GM19238 (cell line): ENCODE measurements around the gene PCID2.
"Not testable (repeated sequence)": the region's sequence is repeated elsewhere in the genome, so short reads cannot be mapped to it uniquely, and the experiment has no call there.

Source experiments
- DNase-seq: peaks from one replicate; pipeline ENCODE4 v3.0.0; 2011; ENCODE audit warnings: low spot score; ENCODE audit not compliant: insufficient read length

The PCID2 gene

DNA sequence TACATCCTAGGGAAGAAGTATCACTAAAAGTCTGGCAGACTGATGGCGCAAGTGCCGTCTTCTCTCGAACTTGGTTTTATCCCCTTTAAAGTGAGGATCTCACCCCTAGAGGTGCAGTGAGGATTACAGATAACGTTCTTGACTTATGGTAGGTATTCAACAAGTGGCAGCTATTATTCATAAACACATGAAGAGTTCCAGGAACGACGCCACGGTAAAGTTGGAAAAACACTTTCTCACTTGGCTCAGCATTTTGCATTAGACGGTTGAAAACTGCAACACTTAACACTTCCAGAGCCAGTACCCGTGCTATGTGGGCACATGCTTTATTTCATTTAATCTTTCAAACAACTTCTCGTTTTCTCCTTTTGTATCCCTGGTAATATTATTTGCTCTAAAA, 41.3 kb downstream of the PCID2 start:
- DNase-seq: no peak

- no peak for DNase-seq
Observed at GRCh38 chr13:113166681-113167080, 41.8 kb downstream of the PCID2 start.

DNA sequence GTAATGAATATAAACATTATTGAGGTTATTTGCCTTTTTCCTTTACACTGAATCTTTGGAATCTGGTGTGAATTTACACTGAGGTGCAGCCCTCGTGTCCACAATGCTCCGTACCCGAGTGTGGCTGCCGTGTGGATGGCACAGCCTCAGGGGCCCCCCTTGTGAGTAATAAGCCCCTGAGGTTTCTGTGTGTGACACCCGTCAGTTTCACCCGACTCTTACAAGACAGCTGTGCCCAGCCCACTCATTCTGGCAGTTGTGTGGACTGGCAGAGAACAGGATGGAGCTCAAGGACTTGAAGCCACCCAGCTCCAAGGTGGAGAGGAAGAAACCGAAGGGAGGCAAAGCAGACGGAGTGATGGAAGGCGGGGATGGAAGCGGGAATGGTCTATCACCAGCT, 42.2 kb downstream of the PCID2 start:
- no peak for DNase-seq

- no peak for DNase-seq
Observed at GRCh38 chr13:113164492-113164891, 44.0 kb downstream of the PCID2 start.

DNA sequence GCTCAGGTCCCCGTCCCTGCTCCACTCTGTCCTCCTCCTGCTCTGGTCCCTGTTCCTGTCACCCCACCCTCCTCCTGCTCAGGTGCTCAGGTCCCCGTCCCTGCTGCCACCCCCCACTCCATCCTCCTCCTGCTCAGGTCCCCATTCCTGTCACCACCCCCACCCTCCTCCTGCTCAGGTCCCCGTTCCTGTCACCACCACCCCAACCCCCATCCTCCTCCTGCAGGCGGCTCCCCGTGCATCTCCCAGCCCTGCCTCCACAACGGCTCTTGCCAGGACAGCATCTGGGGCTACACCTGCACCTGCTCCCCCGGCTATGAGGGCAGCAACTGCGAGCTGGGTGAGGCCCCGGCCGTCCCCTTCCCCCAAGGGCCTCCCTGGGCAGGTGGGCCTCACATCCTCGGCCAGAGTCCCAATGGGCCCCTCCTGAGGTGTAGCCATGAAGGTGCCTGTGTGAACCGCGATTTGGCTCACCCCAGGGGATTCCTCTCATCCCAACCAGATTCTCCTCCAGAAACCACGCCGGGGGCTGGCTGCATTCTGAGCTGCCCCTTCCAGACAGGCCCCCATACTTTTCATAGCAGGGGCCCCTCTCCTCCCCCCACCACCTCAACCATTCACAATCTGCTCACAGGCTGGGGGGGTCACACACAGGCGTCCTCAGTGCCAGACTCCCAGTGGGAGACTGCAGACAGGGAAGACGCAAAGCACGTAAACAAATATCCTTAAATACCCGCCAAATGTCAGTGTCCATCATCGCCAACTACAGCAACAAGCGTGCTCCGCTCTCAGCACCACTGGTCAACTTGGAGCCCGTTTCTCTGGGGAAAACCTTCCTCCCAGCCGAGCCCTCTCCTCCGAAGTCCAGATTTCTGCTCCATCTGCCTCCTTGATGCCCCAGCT, 45.4 kb downstream of the PCID2 start:
- no peak for DNase-seq

DNA sequence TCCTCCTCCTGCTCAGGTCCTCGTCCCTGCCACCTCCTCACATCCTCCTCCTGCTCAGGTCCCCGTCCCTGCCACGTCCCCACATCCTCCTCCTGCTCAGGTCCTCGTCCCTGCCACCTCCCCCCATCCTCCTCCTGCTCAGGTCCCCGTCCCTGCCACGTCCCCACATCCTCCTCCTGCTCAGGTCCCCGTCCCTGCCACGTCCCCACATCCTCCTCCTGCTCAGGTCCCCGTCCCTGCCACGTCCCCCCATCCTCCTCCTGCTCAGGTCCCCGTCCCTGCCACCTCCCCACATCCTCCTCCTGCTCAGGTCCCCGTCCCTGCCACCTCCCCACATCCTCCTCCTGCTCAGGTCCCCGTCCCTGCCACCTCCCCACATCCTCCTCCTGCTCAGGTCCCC, 46.5 kb downstream of the PCID2 start:
- not testable (repeated sequence) for DNase-seq

GRCh38 chr13:113161433-113161832, 47.0 kb downstream of the PCID2 start:
- DNase-seq: no peak

DNA sequence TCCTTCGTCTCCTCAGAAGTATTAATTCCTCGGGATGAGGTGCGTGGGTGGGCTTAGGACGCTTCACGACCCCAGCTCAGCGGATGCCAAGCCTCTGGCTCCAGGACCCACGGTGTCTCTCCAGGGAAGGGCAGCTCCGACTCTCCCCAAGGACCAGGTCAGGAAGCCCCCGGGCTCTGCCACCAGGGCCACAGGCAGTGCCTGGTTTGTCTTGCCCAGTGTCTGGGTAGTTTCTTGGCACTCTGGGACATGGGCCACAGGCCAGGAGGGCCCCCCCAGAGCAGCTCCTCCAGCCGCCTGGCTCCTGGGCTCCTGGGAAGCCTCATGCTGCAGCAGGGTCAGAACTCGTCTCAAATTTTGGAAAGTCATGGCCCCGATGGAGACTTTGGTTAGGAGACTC, 47.5 kb downstream of the PCID2 start:
- no peak for DNase-seq

- DNase-seq: no peak
Observed at GRCh38 chr13:113159701-113160100, 48.8 kb downstream of the PCID2 start.

DNA sequence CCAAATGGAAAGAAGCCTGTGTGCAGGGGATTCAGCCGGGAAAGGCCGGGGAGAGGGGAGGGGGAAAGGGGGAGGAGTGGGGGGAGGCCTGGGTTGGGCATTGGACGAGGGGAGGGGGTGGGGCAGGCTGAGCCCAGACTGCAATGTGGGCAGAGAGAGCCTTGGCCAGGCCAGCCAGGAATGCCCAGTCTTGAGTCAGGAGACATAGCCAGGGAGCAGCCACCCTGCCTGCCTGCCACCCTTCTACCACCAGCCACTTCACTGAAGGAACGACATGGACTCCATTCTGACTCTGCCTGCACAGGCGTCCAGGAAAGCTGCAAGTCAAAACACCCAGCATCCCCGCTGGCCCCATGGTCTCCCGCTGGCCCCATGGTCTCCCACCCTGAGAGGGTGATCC, 49.5 kb downstream of the PCID2 start:
- DNase-seq: no peak

DNA sequence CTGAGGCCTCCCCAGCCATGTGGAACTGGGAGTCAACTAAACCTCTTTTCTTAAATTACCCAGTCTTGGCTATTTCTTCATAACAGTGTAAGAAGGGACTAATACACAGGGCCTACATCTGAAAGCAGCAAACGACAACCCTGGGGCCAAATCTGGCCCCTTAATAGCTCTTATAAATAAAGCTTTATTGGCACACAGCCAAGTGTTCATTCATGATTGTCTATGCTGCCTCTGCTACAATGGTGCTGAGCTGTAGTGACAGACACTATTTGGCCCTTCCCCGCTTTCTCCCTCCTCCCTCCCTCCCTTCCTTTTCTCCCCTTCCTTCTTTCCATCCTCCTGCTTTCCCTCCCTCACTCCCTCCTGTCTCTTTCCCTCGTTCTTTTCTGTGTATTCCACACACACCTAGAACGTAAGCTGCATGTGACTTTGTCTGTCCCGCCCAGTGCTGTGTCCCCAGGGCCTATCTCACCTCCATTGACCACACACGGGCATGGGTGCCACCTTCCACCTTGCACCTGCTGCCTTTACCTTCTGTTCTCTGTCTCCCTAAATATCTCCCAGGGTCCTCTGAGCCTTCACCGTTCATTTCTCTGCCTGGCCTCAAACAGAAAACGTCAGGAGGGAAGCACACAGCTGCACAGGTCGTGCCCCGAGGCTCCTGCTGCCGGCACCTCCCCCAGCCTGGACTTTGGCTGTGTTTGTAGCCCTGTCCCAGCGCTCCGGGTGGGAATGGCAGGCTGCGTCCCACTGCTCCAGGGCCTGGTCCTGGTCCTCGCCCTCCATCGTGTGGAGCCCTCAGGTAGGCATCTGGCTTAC, 50.3 kb downstream of the PCID2 start, which contains the start of gene PROZ:
PROZ (plus strand) TSS at position 720 of the 819 bp plus-strand sequence; CDS start at position 733, 13 bp downstream.
- no peak for DNase-seq

- DNase-seq: no peak
Observed at GRCh38 chr13:113157206-113157928, 51.1 kb downstream of the PCID2 start.

DNA sequence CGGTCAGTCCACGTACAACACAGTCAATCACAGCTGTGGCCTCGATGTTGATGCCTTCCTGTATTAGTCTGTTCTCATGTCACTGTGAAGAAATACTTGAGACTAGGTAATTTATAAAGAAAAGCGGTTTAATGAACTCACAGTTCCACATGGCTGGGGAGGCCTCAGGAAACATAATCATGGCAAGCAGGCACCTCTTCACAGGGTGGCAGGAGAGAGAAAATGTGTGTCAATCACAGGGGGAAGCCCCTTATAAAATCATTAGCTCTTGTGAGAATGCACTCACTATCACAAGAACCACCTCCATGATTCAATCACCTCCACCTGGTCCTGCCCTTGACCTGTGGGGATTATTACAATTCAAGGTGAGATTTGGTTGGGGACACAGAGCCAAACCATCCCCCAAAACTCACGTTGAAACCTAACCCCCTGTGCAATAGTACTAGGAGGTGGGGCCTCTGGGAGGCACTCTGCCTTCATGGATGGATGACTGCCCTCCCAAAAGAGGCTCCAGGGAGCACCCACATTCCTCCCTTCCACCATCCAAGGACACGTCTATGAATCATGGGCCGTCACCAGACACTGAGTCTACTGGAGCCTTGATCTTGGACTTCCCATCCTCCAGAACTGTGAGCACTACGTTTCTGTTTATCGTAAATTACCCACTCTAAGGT, 52.4 kb downstream of the PCID2 start:
- DNase-seq: no peak

DNA sequence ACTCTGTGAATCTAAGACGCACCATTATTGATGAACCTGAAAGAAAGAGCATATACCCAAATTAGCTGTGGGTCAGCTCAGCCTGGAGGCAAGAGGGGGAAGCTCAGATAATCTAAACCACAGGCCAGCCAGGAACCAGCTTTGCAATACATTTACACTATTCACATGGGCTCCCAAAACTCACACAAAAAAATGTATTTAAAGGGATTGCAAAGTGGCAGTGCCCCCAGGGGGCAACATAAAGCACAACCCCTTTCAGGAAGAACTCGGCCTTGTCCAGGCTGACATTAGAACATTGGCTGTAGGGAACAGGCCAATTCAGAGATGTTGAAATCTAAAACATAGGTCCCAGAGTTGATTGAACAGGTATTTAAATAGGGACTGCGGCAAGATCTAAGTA, 53.3 kb downstream of the PCID2 start:
- DNase-seq: no peak

DNA sequence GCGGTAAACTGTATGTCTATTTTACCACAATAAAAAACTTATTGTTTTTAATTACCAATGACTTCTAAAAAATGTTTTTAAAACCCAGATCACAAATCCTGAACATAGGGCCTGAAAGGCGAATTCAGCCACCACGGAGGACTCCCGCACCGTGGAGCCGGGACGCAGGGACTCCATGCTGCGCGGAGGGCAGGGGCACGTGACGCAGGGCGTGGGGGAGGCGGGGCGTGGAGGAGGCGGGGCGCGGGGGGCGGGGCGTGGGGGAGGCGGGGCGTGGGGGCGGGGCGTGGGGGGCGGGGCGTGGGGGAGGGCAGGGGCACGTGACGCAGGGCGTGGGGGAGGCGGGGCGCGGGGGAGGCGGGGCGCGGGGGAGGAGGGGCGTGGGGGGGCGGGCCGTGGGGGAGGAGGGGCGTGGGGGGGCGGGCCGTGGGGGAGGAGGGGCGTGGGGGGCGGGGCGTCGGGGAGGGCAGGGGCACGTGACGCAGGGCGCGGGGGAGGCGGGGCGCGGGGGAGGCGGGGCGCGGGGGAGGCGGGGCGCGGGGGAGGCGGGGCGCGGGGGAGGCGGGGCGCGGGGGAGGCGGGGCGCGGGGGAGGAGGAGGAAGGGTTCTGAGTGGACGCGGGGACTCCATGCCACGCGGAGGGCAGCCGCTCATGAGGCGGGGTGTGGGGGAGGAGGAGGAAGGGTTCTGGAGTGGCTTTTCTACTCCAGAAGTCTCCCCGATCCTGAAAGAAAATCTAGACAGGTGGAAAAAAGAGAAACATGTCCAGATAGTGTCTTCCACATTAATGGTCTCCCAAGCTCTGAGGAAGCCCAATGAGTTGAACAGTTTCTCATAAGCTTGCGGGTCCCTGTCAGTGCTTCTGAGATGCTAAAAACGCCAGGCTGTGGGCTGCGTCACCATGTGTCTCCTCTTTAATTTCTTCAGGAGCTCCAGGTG, 54.4 kb downstream of the PCID2 start:
- DNase-seq: peak; percentile 79

DNA sequence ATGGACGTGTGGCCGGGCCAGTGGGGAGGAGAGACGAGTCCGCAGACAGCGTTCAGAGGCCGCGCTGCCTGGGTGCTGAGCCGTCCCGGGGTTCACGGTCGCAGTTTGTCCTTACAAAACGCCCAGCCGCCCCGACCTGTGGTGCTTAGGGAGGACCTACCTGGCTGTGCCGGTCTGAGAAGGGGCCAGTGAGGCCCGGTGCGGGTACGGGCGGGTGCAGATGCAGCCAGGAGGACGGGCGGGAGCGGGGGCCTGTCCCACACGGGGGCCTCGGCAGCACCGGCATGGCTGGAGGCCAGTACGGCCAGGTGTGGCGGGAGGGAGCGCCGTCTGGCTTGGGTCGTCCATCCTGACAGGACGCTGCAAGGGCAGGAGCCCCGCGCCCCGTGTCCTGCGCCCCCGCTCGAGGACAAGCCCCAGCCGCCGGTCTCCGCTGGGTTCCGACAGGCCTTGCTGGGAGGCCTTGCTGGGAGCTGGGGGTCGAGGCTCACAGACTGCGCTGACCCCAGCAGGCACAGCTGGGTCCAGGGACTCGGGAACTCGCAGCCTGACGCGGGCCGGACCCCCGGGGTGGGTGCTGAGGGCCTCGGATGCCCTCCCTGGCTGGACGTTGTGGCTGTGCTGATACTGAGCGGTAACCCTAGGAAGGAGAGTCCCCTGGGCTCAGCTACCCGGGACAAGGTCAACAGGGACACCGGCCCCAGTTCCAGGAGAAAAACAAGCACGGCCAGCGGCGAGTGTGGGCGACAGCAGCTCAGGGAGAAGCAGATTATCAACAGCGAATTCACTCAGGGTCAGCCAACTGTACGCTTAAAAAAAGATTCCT, 55.3 kb downstream of the PCID2 start:
- no peak for DNase-seq

- no peak for DNase-seq
Observed at GRCh38 chr13:113152691-113152983, 55.8 kb downstream of the PCID2 start.

DNA sequence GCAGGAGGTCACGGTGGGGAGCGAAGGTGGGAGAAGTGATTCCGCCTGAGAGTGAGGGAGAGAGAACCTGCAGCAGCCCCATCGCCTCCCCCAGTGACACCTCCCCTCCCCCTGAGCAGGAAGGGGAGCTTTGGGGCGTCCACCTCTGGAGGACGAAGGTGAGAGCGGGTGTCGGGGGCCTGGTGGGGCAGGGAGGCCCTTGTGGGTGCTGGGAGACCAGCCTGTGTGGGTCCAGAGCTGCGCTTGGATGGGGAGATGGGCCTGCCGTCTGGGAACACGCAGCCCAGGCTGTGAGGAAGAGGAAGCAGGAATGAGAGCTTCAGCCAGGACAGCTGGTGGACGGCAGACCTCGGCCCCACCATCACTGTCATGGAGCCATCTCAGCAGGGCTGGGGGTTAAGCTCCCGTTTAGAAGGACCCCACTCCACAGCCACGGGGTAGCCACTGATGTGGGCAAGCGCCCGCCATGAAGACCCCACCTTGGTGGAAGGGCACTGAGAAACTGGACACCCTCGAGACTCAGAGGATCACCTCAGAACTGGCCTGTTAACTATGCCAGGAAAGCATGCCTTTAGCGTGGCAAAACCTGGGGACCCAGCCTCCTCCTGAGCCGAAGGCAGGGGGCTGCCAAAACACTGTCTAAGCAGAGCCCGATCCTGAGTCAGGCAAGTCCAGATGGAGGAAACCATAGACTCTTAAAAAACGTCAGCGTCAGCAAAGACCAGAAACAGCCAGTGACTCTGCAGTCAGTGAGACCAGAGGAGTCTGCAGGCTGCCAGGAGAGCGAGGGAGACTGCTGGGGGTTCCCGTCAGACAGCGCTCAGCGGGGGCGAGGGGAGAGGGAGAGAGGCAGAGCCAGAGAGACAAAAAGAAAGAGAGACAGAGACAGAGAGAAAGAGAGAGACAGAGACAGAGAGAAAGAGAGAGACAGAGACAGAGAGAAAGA, 56.5 kb downstream of the PCID2 start:
- no peak for DNase-seq
